ENCODE data around the gene CCDC137.
"Not testable (repeated sequence)": the region's sequence is repeated elsewhere in the genome, so short reads cannot be mapped to it uniquely, and the experiment has no call there.

Gene CCDC137, protein sequence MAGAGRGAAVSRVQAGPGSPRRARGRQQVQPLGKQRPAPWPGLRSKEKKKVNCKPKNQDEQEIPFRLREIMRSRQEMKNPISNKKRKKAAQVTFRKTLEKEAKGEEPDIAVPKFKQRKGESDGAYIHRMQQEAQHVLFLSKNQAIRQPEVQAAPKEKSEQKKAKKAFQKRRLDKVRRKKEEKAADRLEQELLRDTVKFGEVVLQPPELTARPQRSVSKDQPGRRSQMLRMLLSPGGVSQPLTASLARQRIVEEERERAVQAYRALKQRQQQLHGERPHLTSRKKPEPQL

DNA sequence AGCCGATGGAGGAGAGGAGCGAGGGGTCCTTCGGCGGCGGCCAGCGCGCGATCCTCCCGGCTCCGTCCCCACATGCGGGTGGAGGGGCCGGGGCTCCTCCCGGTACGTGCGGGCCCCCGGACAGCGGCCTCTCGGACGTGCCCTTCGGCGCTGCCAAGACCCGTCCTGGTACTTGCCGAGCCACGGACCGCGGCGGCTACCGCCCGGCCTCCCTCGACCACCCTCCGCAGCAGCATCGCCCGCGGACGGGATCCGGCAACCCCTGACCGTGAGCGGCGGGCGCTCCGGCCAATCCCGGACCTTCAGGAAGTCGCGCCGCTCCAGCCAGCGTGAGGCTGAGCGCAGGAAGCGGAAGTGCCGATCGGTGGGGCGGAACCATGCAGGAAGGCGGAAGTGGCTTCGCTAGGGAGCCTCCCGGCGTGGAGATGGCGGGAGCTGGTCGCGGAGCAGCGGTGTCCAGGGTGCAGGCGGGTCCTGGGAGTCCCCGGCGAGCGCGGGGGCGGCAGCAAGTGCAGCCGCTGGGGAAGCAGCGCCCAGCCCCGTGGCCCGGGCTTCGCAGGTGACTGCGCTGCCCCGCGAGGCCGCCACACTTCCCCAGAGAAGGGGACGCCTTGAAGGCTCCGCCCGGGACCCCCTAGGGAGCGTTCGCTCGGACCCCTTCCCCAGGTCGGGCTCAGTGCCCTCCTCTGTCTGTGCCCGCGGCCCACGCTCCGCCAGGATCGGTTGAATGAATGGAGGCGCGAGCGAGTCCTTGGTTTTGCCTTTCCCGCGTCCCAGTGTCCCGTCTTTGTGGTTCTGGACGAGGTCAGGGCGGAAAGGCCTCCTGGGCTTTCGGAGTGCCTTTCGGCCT lies at the start of gene CCDC137, which contains the start of gene OXLD1:
Gene CCDC137 (plus strand): TSS at position 396 of the 850 bp plus-strand sequence. CDS start 30 bp downstream, at position 426.
Gene OXLD1 (minus strand): TSS at position 264 of the 850 bp plus-strand sequence. CDS start 28 bp downstream, at position 236.
- DNase-seq (ENCODE audit: low read depth) = peak; percentile 90

DNA sequence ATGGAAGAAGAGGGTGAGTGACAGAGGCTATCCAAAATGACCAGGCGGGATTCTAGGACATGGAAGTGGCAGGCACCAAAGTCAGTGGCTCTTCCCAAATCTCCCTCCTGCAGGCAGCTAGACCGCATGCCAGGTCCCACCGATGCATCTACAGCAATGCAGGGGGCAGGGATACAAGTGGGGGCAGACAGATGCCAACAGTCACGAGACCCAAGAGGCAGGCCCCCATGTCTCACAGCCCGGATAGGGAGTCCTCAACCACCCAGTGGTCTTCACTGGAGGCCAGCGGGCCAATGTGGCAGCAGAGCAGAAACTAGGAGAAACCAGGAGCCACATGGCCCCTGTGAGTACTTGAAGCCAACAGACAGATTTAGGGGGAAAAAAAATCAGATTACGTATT lies 49.7 kb upstream of the CCDC137 start:
- DNase-seq (ENCODE audit: low read depth) = no peak

DNA sequence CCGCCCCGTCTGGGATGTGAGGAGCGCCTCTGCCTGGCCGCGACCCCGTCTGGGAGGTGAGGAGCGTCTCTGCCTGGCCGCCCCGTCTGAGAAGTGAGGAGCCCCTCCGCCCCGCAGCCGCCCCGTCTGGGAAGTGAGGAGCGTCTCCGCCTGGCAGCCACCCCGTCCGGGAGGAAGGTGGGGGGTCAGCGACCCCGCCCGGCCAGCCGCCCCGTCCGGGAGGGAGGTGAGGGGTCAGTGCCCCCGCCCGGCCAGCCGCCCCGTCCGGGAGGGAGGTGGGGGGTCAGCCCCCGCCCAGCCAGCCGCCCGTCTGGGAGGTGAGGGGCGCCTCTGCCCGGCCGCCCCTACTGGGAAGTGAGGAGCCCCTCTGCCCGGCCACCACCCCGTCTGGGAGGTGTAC lies 48.2 kb upstream of the CCDC137 start:
- DNase-seq (ENCODE audit: low read depth) = not testable (repeated sequence)

DNA sequence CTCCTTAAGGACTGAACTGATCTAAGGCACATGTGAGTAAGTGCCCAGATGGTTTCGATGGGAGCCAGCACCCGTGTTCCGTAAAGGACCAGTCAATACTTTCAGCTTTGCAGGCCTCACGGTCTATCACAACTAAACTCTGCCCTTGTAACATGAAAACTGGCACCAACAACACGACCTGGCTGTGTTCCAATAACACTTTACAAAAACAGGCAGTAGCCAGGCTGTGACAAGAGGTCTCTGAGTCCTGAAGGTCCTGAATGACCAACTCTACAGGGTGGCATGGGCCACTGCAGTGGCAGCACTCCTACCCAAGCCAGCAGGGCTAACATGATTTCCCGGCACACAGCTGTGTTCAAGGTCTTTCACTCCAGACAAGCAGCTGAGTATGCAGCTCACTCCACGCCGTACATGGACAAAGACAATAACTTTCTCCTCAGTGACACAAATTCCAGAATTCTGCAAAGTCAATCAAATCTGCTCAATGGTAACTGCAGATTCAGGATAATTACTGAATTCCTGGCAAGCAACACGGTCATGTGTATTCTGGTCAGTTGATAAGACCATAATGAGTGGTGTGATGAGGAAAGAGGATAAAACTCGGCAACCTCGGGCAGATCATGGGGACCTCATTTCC lies 44.9 kb upstream of the CCDC137 start:
- no peak for DNase-seq (ENCODE audit: low read depth)

DNA sequence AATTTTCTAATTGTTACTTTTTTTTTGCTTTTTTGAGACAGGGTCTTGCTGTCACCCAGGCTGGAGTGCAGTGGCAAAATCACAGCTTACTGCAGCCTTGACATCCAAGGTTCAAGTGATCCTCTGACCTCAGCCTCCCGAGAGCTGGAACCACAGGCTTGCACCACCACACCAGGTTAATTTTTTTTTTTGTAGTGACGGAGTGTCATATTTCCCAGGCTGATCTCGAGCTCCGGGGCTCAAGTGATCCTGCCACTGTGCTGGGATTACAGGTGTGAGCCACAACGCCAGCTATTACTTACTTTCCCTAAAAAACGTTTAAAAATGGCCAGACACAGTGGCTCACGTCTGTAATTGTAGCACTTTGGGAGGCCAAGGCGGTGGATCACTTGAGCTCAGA lies 36.3 kb upstream of the CCDC137 start:
- DNase-seq (ENCODE audit: low read depth) = no peak

DNA sequence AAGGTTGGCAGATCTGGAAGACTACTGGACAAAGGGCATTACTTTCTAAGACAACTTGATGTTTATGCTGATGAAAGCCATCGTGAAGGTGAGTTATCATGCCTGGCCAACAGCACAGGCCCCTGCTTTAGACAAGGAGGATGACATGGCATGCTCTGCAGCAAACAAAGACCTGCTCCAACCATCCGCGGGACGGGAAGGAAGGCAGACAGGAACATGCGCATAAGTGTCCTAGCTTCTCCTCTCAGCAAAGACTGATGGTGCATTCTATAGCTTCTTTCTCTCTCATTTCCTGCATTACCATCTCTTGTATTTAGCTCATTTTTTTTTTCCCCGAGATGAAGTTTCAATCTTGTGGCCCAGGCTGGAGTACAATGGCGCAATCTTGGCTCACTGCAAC lies 35.1 kb upstream of the CCDC137 start:
- DNase-seq (ENCODE audit: low read depth) = no peak

DNA sequence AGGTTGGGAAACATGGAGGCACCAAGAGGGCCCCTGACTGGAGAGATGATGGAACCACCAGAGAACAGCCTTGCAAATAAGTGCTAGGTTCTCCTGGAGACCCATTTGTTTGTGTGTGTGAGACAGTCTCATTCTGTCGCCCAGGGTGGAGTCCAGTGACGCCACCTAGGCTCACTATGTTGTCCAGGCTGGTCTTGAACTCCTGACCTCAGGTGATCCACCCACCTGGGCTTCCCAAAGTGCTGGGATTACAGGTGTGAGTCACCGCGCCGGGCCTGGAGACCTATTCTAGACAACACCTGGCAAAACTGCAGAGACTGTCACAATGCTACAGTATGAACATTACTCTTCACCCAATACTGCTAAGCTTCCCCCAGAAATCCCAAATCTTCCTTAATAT lies 31.1 kb upstream of the CCDC137 start:
- DNase-seq (ENCODE audit: low read depth) = no peak

DNA sequence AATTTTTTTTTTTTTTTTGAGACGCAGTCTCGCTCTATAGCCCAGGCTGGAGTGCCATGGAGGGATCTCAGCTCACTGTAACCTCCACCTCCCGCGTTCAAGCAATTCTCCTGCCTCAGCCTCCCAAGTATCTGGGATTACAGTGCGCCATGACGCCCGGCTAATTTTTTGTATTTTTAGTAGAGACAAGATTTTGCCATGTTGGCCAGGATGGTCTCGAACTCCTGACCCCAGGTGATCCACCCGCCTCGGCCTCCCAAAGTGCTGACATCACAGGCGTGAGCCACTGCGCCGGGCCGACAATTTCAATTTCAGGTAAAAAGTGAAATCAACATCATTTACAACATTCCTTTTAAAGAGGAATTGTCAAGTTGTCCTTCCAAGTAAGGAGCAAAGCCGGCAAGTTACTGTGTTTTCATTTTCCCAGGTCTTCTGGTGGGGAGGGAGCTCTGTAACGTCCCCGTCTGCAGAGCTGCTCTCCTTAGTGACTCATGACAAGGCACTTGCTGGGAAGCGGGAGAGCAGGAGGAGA lies 30.5 kb upstream of the CCDC137 start:
- DNase-seq (ENCODE audit: low read depth) = no peak

DNA sequence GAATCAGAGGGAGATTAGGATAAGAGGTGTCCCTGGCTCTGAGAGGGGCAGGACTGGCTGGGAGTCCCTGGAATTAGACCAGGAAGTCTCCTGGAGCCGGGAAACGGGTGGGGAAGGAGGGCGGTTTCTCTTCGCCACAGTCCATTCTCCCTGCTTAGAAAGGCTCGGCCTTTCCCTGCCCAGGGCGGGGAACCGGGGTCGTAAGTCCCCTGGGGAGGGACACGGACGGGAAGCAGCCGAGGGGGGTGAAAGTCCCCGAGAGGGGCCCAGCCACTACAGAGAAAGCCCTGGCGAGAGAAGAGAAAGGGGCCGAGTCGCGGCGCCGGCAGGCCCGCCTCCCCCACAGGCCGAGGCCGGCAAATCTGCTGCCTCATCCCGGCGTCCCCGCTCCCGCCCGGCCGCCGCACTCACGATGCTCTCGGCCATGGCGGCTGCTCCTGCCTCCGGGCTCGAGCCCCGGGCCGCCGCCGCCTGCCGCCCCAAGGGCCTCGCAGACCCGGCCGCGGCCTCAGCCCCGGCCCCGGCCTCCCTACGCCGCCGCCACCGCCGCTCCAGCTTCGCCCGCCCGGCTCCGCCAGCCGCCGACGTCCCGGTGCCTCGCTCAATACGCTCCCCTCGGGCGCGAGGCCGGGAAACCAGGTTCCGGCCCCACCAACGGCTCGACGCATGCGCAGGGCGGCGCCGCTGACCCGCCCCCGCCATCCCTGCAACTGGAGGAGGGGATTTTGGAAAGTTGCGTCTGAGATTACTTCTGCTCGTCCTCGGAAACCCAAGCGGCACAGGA lies 29.8 kb upstream of the CCDC137 start, which contains the start of the genes NPLOC4 and TSPAN10:
Gene NPLOC4 (minus strand): TSS at position 608 of the 784 bp plus-strand sequence. CDS start 182 bp downstream, at position 426.
Gene TSPAN10 (plus strand): TSS at position 692 of the 784 bp plus-strand sequence. CDS start 5,217 bp downstream, outside the sequence.
- peak; percentile 78 for DNase-seq (ENCODE audit: low read depth)

DNA sequence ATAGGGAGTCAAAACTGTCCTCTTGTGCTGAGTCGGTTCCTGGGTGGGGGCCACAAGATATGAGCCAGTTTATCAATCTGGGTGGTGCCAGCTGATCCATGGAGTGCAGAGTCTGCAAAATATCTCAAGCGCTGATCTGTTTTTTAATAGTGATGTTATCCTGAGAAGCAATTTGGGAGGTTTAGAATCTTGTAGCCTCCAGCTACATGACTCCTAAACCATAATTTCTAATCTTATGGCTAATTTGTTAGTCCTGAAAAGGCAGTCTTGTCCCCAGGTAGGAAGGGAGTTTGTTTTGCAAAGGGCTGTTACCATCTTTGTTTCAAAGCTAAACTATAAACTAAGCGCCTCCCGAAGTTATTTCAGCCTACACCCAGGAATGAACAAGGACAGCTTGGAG lies 27.9 kb upstream of the CCDC137 start:
- no peak for DNase-seq (ENCODE audit: low read depth)

DNA sequence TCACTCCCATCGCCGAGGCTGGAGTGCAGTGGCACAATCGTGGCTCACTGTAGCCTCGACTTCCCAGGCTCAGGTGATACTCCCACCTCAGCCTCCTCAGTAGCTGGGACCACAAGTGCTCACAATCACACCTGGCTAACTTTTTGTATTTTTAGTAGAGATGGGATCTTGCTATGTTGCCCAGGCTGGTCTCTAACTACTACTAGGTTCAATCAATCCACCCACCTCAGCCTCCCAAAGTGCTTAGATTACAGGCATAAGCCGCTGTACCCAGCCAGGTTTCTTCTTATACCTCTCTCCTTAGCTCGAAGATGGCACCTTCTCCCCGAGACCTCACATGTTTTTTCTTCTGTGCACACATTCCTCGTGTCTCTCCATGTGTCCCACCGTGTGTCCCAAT lies 26.5 kb upstream of the CCDC137 start:
- DNase-seq (ENCODE audit: low read depth) = no peak

DNA sequence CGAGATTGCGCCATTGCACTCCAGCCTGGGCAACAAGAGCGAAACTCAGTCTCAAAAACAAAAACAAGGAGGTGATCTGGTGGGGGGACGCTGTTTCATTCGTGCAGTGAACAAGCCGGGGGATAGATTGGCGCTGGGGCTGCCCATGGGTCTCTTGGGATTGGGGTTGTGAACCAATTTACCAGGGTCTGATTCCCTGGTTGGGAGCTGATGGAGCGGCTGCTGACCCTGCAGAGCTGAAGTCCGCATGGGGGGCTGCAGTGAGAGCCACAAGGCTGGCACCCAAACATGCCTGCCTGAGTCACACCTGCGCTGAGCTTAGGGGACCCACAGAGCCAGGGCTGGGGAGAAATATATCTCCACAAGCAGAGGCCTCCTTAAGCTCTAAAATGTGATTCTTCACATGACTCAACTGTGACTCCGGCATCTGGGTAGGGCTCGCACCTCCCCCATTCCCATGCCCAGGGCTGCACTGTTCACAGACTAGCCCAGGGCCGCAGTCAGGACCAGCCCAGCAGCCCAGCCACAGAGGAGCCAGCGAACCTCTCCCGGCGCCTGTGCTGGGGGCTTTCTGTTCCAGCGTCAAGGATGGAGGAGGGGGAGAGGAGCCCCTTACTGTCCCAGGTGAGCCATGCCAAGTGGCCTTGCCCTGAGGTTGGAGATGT lies 24.6 kb upstream of the CCDC137 start:
- DNase-seq (ENCODE audit: low read depth) = no peak

DNA sequence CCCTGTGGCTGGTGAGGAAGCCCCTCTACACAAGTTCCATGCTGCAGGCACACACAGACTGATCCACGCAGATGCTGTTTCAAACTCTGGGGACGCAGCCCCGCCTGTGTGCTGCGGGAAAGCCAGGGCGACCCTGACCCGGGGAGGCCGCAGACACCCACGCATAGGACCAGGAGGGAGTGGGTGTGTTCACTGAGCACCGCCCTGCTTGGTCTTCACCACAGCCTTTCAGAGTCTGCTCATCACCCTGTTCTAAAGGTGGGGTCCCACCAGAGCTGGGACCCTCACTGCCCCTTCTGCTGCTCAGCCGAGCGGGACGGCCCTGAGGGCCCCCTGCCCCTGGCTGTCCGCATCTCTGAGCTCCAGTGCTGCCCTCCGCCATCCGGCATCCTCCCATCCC lies 22.0 kb upstream of the CCDC137 start:
- DNase-seq (ENCODE audit: low read depth) = no peak

DNA sequence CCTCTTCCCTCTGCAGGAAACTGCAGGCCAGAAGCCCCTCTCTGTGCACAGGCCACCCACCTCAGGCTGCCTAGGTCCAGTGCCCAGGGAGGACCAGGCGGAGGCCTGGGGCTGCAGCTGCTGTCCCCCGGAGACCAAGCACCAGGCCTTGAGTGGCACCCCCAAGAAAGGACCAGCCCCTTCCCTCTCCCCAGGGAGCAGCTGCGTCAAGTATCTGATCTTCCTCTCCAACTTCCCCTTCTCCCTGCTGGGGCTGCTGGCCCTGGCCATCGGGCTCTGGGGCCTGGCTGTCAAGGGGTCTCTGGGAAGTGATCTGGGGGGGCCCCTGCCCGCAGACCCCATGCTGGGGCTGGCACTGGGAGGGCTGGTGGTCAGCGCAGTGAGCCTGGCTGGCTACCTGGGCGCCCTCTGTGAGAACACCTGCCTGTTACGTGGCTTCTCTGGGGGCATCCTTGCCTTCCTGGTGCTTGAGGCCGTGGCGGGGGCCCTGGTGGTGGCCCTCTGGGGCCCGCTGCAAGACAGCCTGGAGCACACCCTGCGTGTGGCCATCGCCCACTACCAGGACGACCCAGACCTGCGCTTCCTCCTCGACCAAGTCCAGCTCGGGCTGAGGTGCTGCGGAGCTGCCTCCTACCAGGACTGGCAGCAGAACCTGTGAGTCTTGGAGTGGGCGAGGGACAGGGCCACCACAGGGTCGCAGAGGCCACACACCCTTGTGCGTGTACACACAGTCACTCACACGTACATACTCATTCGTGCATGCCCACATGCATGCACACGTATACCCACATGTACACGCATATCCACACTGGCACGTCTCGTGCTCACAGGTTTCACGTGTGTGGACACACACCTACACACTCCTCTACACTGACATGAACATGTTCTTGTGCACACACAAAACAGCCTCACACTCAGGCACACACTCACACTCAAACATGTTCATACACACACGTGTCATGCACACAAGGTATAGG lies 21.3 kb upstream of the CCDC137 start:
- DNase-seq (ENCODE audit: low read depth) = no peak

DNA sequence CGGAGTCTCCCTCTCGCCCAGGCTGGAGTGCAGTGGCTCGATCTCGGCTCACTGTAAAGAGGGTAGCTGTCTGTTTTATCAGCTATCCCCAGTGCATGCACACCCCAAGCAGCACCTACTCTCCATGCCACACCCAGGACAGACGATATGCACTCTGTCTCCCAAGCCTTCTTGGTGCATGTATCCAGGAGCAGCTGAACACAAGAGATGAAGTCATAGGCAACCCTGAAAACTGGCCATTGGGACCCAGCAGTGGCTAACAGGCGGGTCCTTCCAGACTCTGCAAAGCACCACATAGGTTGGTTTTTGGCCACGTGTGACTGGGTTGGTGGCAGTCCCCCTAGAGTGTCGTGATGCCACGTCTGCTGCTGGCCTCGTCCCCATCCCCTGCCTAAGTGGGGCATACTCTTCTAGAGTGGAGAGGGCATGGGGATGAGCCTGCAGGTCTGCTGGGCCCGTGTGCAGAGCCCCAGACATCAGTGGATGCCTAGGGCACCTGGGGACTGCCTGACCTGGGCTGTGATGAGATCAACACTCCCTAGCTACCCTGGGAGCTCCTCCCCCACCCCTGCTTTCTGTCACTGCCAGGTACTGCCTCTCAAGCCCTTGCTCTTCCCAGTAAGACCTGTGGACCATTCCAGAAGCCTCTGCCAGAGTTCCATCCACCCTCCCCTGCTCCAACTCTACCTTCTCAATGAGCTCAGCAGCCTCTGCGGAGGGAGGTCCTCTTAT lies 19.5 kb upstream of the CCDC137 start:
- no peak for DNase-seq (ENCODE audit: low read depth)

DNA sequence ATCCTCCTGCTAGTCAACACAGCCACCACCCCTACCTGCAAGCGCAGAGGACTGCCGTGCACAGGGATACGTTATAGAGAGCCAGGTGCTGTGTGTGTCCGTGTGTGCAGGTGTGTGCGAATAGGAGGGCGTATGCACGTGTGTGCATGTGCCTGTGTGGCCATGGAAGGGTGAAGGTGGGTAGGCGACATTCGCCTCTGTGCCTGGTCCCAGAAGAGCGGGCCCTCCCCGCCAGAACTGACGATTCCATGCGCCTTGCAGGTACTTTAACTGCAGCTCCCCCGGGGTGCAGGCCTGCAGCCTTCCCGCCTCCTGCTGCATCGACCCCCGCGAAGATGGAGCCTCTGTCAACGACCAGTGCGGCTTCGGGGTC lies 18.9 kb upstream of the CCDC137 start:
- no peak for DNase-seq (ENCODE audit: low read depth)

DNA sequence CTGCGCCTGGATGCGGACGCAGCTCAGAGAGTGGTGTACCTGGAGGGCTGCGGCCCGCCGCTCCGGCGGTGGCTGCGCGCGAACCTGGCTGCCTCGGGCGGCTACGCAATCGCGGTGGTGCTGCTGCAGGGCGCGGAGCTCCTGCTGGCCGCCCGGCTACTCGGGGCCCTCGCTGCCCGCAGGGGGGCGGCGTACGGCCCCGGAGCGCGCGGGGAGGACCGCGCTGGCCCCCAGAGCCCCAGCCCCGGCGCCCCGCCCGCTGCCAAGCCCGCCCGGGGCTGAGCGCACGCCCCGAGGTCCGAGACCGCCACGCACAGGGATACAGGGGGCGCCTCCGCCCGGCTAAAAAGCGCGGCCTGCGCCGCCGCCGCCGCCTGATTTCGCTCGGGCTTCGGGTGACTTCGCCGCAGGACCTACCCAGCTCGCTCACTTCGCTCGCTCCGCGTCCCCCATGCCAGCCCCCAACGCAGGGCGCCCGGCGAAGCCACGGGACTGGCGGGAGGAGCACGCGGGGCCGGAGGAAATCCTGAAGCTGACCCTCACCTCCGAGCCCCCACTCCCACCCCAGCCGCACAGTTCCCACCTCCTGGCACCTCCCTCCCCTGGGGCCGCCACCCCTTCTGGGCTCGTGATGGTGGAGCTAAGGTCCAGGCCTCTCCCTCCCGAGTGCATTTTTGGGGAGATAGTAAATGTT lies 18.4 kb upstream of the CCDC137 start:
- no peak for DNase-seq (ENCODE audit: low read depth)

DNA sequence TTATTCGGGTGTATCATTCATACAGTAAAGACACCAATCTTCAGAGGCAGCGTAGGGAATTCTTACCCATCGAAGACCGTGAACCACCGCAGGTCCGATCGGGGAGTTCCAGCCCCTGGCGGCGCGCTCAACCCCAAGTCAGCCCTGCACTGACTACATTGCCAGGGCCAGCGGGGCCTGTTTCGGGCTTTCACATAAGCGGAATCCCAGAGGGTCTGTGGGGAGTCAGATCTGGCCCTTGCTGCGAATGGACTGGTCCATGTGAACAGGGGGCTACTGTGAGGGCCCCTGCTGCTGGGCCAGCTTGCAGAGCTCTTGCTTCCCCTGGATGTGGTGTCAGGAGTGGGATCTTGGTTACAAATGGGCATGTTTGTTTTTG lies 17.8 kb upstream of the CCDC137 start:
- no peak for DNase-seq (ENCODE audit: low read depth)
